Measurements from ENCODE around the gene MPHOSPH6. TPM values are rescaled to one million over a fixed set of nuclear protein-coding genes. Genes with fewer than 3 reads are reported as not detected.

Gene MPHOSPH6
- total and polyA plus RNA-seq, 2 of the 8 experiments (the other 6 are each of a cell fraction or from before 2014, with no cell fraction given): 19.7 to 32.9 TPM

GRCh38 chr16:82146957-82147356, 23.1 kb downstream of the MPHOSPH6 start:
- 84% methylated on average over 5 of the region's 5 CpGs; no CpG with 5 or more reads in 1 of the 2 experiments for WGBS, 2 experiments (ENCODE audit: extremely low coverage in 1 of 2, insufficient coverage in 1 of 2, insufficient read length in 1 of 2, insufficient replicate concordance in 2 of 2, low coverage in 1 of 2, low lambda C conversion rate in 2 of 2, missing lambda C conversion rate in 1 of 2)
- Histone ChIP-seq H4K20me1 (replicated peaks in 1 of 2; ENCODE audit: control insufficient read depth in 1 of 2, insufficient read depth in 2 of 2, low read length in 2 of 2) (no peaks in the 10 kb centered on the region), H3K56ac (replicated peaks; ENCODE audit: insufficient read length, low read depth, low read length) (no peak overlapping the region), H4K91ac (replicated peaks; ENCODE audit: insufficient read length, low read length) (no peak overlapping the region), H3K36me3 (ENCODE audit: control insufficient read depth in 2 of 4, insufficient read depth in 4 of 4, low read length in 3 of 4) (peaks cover 0 to 47% (median 22%) of the 10 kb centered on the region in 4 experiments; a peak in 7 of 8 replicates), H2AFZ (ENCODE audit: low read length) (no peak overlapping the region), H3K27me3 (replicated peaks in 1 of 4; ENCODE audit: control insufficient read depth in 3 of 4, extremely low read depth in 1 of 4, insufficient read depth in 3 of 4, low read length in 3 of 4) (no peaks in the 10 kb centered on the region; a peak in 1 of 7 replicates), H3K14ac (ENCODE audit: insufficient read length) (no peak overlapping the region), H3K4me3 (ENCODE audit: extremely low read depth in 1 of 4, insufficient read depth in 2 of 4, low read depth in 3 of 4, low read length in 4 of 4) (no peak overlapping the region), H2BK5ac (ENCODE audit: low read depth, low read length) (no peak overlapping the region), H4K5ac (ENCODE audit: insufficient read length, low read depth, low read length) (no peak overlapping the region), H3K9me3 (ENCODE audit: insufficient read depth in 2 of 2, low read depth in 1 of 2, low read length in 1 of 2) (no peaks in the 10 kb centered on the region), H2BK120ac (replicated peaks; ENCODE audit: low read depth, low read length) (no peak overlapping the region), H3K79me1 (ENCODE audit: low read depth, low read length) (no peaks in the 10 kb centered on the region), H3K18ac (ENCODE audit: extremely low read depth, low read length) (no peak overlapping the region), H3K23me2 (ENCODE audit: low read depth, low read length) (peaks cover 2% of the 10 kb centered on the region; the same call in 1 of the 2 replicates), H3K4me2 (ENCODE audit: insufficient read depth in 1 of 2, low read depth in 2 of 2, low read length in 2 of 2) (no peak overlapping the region), H3K23ac (ENCODE audit: insufficient read length) (no peak overlapping the region), H2BK20ac (ENCODE audit: low read length) (no peak overlapping the region), H3K4me1 (replicated peaks in 1 of 4; ENCODE audit: control insufficient read depth in 3 of 4, insufficient read depth in 4 of 4, low read length in 3 of 4) (no peaks in the 10 kb centered on the region), H3K79me2 (ENCODE audit: control insufficient read depth in 1 of 2, insufficient read depth in 2 of 2, low read length in 2 of 2) (no peaks in the 10 kb centered on the region), H4K8ac (ENCODE audit: extremely low read depth, insufficient read depth, low read length) (no peak overlapping the region), H3K27ac (ENCODE audit: low read depth, low read length) (no peak overlapping the region), H2BK15ac (ENCODE audit: low read length) (no peak overlapping the region), H3K9ac (replicated peaks in 1 of 4; ENCODE audit: extremely low read depth in 1 of 4, low read depth in 3 of 4, low read length in 3 of 4) (no peak overlapping the region), H2AK5ac (ENCODE audit: low read depth, low read length) (no peak overlapping the region), H2BK12ac (ENCODE audit: low read depth, low read length) (no peak overlapping the region), H3K4ac (replicated peaks; ENCODE audit: insufficient read length, low read depth, low read length) (no peak overlapping the region)
- TF ChIP-seq, protein P1, sequence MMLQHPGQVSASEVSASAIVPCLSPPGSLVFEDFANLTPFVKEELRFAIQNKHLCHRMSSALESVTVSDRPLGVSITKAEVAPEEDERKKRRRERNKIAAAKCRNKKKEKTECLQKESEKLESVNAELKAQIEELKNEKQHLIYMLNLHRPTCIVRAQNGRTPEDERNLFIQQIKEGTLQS (IDR thresholded peaks at IDR 0.05; ENCODE audit: insufficient read depth, low read depth, low read length): no peak
- TF ChIP-seq TBP (IDR thresholded peaks at IDR 0.05; ENCODE audit: low read depth, low read length) (no peak), ZNF274 (IDR thresholded peaks at IDR 0.05; ENCODE audit: borderline replicate concordance, extremely low read depth, low read length) (no peak), CTCF (IDR thresholded peaks at IDR 0.05; ENCODE audit: control extremely low read depth in 1 of 3, insufficient read depth in 1 of 3, low read depth in 1 of 3, low read length in 3 of 3) (no peak), RNF2 (IDR thresholded peaks at IDR 0.05; ENCODE audit: borderline replicate concordance, low read depth, low read length, missing control alignments, poor library complexity, severe bottlenecking) (no peak), SRF (IDR thresholded peaks at IDR 0.05; ENCODE audit: low read depth, low read length) (no peak), CEBPB (IDR thresholded peaks at IDR 0.05; ENCODE audit: low read depth, low read length) (no peak), ASH2L (IDR thresholded peaks at IDR 0.05; ENCODE audit: low read length) (no peak), CBX5 (IDR thresholded peaks at IDR 0.05; ENCODE audit: low read depth, low read length) (no peak), CHD2 (IDR thresholded peaks at IDR 0.05; ENCODE audit: low read length) (no peak)
- no peak for FAIRE-seq
- ChIA-PET CTCF (ENCODE audit: partially characterized antibody) (no interaction called here), POLR2A (ENCODE audit: partially characterized antibody) (no interaction called here)
- no peak for DNase-seq (ENCODE audit: low read depth in 1 of 2, low spot score in 2 of 2)

All from H1 (cell line).